GM21619 (cell line): Measurements from ENCODE around the gene POLR2F.
A peak's percentile ranks its signal among the peaks of the same experiment; 100 is the strongest.
"Not testable (repeated sequence)": the region's sequence is repeated elsewhere in the genome, so short reads cannot be mapped to it uniquely, and the experiment has no call there.

Source experiments
- ATAC-seq: cut with Tn5 transposase; IDR thresholded peaks from one replicate; pipeline ENCODE4 v1.9.1; 2021; ENCODE audit not compliant: unreplicated experiment

Gene POLR2F

DNA sequence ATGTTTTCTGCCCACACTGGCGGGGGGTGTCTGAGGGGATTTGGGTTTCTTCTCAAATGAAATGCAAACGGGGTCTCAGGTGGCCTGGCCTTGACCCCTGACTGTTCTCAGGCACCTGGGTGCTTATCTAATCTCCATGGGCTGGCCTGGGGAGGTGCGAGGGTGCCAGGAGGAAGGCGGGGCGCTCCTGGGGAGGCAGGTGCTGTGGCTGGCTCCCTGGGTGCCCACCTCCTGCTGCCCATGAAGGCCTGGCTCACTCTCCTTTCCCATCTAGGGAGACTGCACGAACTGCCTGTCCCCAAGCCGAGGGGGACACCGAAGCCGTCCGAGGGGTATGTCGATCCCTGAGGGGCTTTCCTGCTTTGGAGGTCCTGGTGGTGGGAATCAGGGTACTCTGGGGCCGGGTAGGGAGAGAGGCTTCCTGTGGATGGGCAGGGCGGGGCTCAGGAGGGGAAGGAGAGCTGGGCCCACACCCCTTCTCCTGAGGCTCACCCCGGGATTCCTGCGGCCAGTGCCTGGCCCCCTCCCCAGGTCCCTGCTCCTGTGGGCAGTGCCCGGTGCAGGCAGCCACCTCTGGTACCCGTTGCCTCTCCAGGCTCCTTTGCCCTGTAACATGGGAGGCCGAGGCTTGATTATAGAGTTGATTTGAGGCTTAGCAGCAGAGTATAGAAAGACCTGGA lies 29.0 kb upstream of the POLR2F start:
- no peak for ATAC-seq

DNA sequence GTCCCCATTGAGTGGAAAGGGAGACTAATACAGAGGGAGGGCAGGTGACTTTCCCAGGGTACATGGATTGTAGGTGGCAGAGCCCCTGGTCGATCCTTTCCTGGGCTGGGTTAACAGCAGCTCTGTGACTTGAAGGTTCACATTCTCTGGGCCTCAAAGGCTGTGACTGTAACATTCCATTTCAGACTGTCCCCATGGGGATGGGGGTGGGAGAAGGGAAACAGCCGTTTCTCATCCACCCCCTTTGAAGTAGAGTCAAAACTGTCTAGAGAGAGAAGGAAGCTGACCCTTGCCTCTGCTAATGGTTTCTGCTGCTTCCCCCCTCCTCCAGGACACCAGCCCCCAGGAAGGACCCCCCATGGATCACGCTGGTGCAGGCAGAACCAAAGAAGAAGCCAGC lies 28.2 kb upstream of the POLR2F start:
- ATAC-seq, result no peak

DNA sequence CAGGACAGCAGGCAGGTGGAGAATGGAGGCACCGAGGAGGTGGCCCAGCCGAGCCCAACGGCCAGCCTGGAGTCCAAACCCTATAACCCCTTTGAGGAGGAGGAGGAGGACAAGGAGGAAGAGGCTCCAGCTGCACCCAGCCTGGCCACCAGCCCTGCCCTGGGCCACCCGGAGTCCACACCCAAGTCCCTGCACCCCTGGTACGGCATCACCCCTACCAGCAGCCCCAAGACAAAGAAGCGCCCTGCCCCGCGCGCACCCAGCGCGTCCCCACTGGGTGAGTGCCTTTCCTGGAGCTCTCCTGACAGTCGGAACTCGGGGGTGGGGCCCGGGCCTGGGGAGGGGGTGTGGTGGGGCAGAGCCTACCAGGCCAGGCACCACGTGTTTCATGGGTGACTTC lies 27.7 kb upstream of the POLR2F start:
- no peak for ATAC-seq

DNA sequence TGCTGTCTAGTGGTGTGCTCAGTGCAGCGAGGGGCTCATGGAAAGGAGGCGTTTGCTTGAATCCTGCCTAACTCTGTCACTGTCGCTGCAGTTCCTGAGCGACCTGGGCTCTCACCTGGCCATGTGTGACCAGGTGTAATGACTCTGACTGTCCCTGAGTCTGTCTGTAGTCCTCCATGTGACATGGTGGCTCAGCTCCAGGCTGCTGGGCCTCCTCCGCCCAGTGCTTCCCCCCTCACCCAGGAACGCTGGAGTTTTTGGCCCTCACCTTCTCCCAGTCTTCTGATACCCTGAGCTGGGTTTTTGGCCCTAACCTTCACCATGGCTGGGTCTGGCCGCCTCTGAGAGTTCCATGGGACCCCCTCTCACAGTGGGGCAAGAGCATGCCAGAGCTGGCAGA lies 27.1 kb upstream of the POLR2F start:
- ATAC-seq, result no peak

DNA sequence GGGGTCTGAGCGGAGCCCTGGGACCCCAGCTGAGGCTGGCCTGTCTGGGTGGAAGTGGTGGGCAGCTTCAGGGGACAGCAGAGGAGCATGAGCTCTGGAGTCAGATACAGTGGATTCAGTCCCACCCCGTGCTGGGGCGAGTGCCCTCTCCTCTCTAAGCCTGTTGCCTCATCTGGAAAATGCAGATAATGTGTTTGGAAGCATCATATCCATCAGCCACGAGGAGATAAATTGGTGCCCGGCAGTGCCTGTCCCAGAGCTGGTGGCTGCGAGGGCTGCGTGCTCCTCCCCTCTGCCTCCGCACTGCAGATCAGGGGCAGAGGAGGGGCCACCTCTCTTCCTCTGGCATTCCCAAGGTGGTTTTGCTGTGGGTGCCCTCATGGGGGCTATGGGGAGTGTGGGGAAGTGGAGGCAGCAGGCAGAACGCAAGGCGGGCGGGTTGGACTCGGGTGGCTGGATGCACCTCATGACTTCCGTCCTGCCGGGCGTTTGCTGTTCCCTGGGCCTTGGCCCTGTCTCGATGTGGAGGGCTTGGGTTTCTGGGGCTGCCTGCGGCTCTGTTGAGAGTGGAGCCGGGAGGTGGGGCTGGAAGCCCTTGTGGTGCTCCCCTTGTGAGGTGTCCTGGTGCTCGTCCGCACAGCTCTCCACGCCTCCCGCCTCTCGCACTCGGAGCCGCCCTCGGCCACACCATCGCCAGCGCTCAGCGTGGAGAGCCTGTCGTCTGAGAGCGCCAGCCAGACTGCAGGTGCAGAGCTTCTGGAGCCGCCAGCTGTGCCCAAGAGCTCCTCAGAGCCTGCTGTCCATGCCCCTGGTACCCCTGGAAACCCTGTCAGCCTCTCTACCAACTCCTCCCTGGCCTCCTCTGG lies 26.5 kb upstream of the POLR2F start:
- ATAC-seq, result no peak

DNA sequence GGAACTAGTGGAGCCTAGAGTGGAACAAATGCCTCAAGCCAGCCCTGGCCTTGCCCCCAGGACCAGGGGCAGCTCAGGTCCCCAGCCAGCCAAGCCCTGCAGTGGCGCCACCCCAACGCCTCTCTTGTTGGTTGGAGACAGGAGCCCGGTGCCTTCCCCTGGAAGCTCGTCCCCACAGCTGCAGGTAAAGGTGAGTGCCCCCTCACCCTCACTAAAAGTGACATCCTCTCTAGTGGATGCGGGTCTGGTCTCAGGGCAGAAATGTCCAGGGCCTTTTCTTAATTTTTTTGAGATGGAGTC lies 25.9 kb upstream of the POLR2F start:
- no peak for ATAC-seq

DNA sequence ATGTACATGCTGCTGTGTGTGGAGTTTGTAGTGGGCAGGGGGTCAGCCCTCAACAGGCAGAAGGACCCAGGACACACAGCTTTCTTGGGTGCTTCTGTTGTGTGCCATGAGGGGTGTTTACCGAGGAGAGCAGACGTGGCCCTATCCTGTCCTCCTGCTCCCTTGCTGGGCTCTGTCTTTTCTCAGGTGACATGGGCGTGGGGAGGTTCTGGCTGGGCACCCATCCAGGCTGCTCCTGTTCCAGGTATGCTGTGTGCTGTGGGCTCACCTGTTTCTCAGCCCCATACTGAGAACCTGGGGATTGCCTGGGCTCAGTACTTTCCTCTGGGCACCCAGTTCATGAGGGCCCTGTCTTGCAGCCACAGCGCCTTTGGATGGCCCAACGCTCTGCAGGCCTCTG lies 24.1 kb upstream of the POLR2F start:
- no peak for ATAC-seq

DNA sequence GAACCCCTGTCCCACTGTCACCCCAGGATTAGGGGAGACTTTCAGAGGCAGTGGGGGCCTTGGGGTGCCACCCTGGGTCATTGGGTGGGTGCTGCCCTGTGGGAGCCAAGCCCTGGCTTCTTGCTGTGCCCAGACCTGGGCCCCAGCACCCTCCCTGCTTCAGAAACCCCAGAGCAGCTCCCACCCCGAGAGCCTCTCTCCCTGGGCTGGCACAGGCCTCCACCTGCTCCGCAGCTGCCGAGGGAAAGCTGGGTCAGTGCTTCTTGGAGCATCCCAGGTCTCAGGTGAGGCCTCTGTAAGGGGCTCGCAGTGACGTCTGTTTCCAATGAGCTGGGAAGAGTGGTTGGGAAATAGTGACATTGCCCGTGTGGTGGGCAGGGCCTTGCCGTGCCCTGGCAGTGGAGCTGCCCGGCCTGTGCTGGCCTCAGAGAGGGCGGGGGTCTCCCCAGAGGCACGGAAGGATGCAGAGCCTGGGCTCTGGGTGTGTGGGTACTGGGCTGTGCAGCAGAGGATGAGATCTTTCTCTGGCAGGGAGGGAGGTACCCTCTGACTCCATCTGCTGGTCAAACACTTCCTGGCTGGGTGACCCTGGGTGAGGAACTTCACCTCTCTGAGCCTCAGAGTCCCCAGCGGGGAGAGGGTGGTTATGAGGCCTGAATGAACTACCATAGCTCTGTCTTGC lies 23.1 kb upstream of the POLR2F start:
- ATAC-seq, result no peak

DNA sequence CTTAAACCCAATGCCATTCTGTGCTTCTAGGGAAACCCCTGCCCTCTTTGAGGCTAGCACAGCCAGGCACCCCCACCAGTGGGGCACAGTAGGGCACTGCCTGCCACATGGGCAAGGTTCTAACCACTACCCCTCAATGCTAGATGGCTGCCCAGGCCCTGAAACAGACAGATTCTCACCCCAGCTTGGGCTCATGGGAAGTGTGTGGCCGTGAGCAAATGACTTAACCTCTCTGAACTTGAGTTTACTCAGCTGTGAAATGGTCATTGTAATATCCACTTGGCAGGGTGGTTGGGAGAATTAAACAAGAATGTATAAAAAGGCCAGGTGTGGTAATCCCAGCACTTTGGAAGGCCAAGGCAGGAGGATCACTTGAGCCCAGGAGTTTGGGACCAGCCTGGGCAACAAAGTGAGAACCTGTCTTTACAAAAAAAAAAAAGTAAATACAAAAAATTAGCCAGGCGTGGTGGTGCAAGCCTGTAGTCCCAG lies 22.5 kb upstream of the POLR2F start:
- ATAC-seq, result no peak

DNA sequence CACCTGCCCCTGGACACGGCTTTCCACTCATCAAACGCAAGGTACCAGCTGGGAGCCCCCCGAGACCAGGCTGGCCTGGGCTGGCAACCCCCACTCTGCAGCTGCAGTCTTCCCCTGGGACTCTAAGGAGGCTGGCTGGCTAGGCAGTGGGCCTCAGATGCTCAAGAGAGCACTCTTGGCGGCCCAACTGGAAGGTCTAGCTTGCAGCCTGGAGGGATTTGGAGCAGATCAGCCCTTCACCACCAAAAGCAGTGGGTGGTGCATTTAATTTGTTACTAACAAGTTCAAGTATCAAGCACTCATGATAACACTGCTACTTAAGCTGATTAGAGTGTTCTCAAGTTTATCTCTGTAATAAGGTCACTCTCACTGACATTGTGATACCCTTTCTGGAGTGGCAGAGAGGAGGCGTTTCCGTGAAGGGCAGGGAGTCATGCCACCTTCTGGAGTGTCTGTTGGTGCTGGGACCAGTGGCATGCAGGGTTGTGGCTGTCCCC lies 21.6 kb upstream of the POLR2F start:
- ATAC-seq, result no peak

DNA sequence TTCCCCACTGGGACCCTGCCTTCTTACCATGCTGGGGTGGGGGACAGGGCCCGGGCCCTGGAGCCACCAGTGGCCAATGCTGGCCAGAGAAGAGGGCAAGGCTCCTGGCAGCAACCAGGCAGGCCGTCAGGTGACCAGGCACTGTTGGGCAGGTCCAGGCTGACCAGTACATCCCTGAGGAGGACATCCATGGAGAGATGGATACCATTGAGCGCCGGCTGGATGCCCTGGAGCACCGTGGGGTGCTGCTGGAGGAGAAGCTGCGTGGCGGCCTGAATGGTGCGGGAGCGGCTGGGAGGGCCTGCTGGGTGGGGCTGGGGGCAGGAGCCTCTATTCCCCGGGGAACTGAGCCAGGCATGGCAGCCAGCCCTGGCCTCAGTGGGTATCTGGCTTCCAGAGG lies 21.1 kb upstream of the POLR2F start:
- no peak for ATAC-seq

DNA sequence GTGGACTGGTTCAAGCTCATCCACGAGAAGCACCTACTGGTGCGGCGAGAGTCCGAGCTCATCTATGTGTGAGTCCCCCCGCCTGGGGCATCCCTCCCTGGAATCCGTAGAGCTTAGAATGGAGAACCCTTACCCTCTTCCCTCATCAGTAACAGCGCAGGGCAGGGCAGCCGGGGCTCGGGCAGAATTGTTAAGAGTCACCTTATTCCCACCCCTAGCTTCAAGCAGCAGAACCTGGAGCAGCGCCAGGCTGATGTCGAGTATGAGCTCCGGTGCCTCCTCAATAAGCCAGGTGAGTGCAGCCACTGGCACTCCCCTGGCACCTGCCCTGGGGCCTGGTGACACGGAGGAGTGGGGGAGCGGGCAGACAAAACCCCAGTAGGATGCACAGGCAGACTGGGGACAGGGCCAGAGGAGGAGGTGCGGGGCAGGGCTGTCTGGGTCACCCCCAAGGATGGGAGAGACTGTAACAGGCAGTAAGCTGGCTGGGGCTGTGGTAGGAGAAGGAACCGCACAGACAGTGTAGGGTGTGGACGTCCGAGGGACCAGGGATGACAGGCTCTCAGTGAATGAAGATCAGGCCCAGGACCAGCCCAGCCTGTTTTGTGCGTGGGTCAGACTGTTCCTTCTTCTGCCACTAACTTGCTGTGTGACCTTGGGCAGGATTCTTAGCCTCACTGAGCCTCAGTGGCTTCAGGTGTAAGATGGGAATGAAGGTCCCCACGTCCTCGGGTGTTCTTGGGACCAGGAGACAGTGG lies 20.5 kb upstream of the POLR2F start:
- no peak for ATAC-seq

DNA sequence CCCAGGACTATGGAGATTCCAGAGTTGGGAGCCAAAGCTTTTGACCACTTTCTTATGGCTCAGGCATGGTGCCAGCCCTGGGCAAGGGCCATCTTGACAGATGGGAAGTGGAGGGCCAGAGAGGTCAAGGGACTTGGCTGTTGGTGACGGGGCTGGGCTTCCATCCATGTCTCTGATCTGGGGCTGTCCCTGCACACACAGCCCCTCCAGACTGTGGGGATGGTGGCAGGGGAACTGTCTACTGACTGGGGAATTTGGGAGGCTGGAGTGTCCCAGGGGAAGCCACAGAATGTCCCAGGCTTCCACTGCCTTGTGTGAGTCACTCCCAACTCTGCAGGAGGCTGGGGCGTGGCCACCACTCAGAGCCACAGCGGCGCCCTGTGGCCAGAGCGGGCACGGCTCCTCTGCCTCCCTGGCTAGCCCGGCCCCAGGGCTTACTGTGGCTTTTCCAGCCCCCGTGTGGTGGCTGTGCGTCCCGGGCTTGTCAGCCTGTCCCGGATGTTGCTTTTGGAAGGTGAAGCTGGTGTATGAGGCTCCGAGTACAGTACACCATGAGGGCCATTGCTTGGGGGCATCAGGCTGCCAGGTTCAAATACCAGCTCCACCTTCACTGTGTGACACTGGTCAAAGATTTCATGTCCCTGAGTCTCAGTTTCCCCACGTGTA lies 19.7 kb upstream of the POLR2F start:
- peak; percentile 74 for ATAC-seq

DNA sequence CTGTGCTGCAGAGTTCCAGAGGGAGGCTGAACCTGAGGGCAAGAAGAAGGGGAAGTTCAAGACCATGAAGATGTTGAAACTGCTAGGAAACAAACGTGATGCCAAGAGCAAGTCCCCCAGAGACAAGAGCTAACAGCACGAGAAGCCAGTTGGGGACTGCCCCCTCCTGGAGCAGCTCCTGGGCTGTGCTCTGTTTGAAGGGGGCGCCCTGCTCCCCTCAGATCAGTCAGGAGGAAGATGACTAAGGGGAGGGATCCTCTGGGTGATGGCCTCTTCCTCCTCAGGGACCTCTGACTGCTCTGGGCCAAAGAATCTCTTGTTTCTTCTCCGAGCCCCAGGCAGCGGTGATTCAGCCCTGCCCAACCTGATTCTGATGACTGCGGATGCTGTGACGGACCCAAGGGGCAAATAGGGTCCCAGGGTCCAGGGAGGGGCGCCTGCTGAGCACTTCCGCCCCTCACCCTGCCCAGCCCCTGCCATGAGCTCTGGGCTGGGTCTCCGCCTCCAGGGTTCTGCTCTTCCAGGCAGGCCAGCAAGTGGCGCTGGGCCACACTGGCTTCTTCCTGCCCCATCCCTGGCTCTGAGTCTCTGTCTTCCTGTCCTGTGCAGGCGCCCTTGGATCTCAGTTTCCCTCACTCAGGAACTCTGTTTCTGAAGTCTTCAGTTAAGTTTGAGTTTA lies 12.7 kb upstream of the POLR2F start:
- ATAC-seq, result no peak

DNA sequence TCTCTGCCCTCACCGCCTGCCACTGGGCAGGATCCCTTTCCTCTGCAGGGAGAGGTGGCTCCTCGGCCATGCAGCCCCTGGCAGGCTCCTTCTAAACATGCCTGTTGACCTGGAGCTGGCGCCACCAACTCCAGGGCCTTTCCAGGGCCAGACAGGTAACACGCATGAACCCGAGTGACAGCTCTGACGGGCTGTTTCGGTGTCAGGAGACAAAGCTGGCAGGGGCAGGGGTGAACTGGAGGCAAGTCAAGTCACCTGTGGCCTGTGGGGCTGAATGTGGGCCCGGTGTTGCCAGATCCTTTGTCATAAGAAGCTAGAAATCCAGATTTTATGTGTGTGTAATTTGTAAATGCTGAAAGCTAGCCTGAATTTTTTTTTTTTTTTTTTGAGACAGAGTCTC lies 11.4 kb upstream of the POLR2F start:
- ATAC-seq, result no peak

DNA sequence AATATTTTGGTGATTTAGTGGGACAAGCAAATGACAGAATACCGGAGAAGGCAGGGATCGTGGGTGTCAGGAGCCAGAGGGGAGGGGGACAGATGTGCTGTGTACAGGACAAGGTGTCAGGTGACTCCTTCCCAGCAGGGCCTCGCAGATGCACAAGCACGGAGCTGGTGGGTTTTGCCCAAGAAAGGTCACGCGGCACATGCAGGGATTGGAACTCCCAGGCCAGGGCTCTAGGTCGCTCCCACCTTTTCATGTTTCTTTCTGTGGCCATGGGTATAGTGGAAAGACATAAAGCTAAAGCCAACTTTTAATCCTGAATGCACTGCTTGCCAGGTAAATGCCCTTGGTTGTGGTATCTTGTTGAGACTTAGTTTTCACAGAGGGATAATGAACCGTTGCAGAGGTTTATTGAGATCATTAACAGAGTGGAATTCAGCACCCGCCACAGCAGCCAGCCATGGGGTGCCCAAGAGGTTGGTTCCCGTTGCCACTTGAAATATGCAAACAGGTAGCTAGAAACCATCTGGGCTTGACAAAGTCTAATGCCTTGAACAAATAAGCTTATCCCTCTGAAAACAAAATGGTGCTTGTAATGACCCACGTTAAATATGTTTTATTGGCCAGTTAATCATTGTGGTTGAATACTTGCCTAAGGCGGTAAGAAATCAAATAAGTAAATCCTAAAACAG lies 10.2 kb upstream of the POLR2F start:
- ATAC-seq, result no peak

DNA sequence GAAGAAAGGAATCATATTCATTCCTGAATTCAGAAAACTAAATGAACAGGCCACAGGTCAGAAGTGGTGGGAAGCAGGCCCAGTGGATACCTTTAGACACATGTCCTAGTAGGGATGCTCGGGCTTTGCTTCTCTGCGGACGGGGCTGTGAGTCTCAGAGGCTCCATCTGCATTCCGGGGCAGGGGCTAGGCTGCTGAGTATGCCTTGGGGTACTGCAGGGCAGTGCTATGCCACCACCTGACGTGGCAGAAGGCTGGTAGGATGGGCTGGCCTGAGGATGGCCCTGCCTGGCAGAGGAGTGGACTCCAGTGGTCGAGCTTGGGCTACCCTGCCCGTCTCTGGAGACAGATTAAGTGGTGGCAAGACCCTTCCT lies 9.7 kb upstream of the POLR2F start:
- no peak for ATAC-seq

DNA sequence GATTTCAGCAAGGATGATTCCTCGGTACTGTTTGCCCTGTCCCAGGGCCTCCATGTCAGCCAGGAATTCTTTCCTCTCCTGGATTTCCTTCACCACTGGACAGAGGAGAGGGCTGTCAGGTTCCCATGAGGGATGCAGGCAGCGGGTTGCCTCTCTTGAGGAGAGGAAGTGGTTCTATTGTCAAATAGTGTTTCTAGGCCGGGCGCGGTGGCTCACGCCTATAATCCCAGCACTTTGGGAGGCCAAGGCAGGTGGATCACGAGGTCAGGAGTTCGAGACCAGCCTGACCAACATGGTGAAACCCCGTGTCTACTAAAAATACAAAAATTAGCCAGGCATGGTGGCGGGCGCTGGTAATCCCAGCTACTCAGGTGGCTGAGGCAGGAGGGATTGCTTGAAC lies 9.1 kb upstream of the POLR2F start:
- not testable (repeated sequence) for ATAC-seq

DNA sequence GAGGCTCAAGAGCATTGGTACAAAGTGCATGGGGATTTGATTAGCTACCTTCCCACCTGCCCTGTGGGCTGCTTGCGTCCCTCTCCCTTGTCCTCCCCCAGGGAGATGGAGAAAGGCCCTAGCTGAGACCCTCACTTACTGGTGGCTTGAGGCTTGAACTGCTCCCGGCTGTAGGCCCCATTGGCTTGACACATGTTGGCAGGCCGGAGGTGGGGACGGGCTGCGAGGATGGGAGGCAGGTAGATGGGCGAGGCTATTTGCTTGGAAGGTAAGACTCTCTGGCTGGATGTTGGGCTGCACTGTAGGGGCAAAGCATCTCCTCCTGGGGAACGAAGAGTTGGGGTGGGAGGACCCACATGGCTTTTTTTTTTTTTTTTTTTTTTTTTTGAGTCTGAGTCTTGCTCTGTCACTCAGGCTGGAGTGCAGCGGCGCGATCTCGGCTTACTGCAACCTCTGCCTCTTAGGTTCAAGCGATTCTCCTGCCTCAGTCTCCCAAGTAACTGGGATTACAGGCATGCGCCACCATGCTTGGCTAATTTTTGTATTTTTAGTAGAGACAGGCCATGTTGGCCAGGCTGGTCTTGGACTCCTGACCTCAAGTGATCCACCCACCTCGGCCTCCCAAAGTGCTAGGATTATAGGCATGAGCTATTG lies 6.2 kb upstream of the POLR2F start:
- not testable (repeated sequence) for ATAC-seq
